ENCODE results near the gene CLP1.

The CLP1 gene

GRCh38 chr11:57646194-57646798 is 11.3 kb upstream of the CLP1 start:
- no peak for TF ChIP-seq CTCF (IDR thresholded peaks at IDR 0.05; ENCODE audit: control insufficient read depth, extremely low read depth, insufficient read depth)
- DNase-seq (ENCODE audit: low read depth) = no peak
- H3K4me3 ChIP-seq (ENCODE audit: low read depth, low read length) = no peak overlapping the region

- TF ChIP-seq CTCF (IDR thresholded peaks at IDR 0.05; ENCODE audit: control insufficient read depth, extremely low read depth, insufficient read depth) = no peak
- no peak overlapping the region for H3K4me3 ChIP-seq (ENCODE audit: low read depth, low read length)
- DNase-seq (ENCODE audit: low read depth) = no peak
These were observed 10.7 kb upstream of the CLP1 start for GRCh38 chr11:57646799-57647303.

- no peak overlapping the region for H3K4me3 ChIP-seq (ENCODE audit: low read depth, low read length)
- no peak for TF ChIP-seq CTCF (IDR thresholded peaks at IDR 0.05; ENCODE audit: control insufficient read depth, extremely low read depth, insufficient read depth)
- no peak for DNase-seq (ENCODE audit: low read depth)
These were observed 10.2 kb upstream of the CLP1 start for GRCh38 chr11:57647372-57647771.

GRCh38 chr11:57647960-57648800 is 9.4 kb upstream of the CLP1 start:
- DNase-seq (ENCODE audit: low read depth) = no peak
- no peak for TF ChIP-seq CTCF (IDR thresholded peaks at IDR 0.05; ENCODE audit: control insufficient read depth, extremely low read depth, insufficient read depth)
- no peak overlapping the region for H3K4me3 ChIP-seq (ENCODE audit: low read depth, low read length)

DNA sequence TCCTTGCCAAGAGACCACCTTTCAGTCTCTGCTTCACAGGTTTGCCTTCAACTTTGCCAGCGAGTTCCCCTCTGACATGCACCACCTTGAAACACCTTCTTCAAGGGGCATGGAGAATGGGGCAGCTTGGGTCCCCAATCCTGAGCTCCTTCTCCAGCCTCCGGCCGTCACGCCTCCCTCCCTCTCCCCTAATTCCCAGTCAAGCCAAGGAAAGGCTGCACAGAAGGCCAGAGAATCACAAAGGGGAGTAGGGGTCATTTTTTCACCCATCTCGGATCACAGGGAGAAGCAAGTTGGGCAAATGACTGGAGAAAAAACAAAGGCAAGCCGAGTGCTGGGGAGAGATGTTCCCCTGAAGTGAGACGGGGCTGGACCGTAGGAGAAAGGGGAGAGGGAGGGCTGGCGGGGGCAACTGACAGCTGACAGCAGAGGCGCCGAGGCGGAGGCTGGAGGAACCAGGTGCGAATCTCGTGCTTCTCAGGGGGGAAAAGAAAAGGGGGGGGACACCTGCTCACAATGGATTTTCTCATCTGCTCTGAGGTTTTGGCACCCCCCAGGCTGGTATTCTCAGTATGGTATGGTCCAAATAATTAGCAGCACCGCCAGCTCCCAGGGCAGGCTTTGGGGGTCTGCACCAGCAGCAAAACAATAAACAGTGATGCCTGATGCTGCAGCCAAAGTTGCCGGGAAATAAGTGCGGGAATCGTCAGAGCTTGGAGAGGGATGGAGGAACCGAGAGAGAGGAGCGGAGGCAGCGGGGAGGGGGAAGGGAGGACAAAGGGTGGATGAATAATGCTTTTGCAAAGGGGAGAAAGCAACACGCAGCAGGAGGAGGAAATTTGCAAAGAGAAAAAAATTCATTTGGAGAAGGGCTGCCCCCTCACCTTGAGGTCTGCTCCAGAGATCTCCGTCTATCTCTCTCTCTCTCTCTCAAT is 8.5 kb upstream of the CLP1 start:
- H3K4me3 ChIP-seq (ENCODE audit: low read depth, low read length) = no peak overlapping the region
- no peak for TF ChIP-seq CTCF (IDR thresholded peaks at IDR 0.05; ENCODE audit: control insufficient read depth, extremely low read depth, insufficient read depth)

GRCh38 chr11:57649826-57650738 is 7.5 kb upstream of the CLP1 start, which contains the start of gene YPEL4:
Gene YPEL4, minus strand, starts transcription at chr11:57649912. Its CDS starts 2,805 bp downstream, at chr11:57647107.
- no peak within 1 kb of the TSS for H3K4me3 ChIP-seq (ENCODE audit: low read depth, low read length)
- no peak for DNase-seq (ENCODE audit: low read depth)
- TF ChIP-seq CTCF (IDR thresholded peaks at IDR 0.05; ENCODE audit: control insufficient read depth, extremely low read depth, insufficient read depth) = no peak

More for the DNA sequence above, 8.5 kb upstream of the CLP1 start:
- no peak for DNase-seq (ENCODE audit: low read depth)
